NT2/D1 (cell line): ENCODE measurements around the gene WRNIP1.

Experiments used
- DNase-seq: peaks from one replicate; pipeline ENCODE4 v3.0.0-alpha.2; 2011; ENCODE audit warnings: low read depth, low spot score
- H3K27me3 ChIP-seq: 2 replicates; pipeline ENCODE4 v1.6.0; 2011; ENCODE audit warnings: mild to moderate bottlenecking; ENCODE audit not compliant: insufficient read length, insufficient read depth
- H3K36me3 ChIP-seq: 2 replicates; pipeline ENCODE4 v1.6.1; 2011; ENCODE audit warnings: mild to moderate bottlenecking, low read length, mixed read lengths; ENCODE audit not compliant: insufficient read depth, insufficient read length
- H3K4me1 ChIP-seq: 2 replicates; pipeline ENCODE4 v1.5.1; 2011; ENCODE audit not compliant: insufficient read depth, insufficient read length
- H3K4me3 ChIP-seq: 2 replicates; pipeline ENCODE4 v1.5.1; 2011; ENCODE audit warnings: low read depth; ENCODE audit not compliant: insufficient read length
- H3K9ac ChIP-seq: 2 replicates; pipeline ENCODE4 v1.6.0; 2011; ENCODE audit warnings: low read depth; ENCODE audit not compliant: insufficient read length
- H3K9me3 ChIP-seq: 2 replicates; pipeline ENCODE4 v1.5.1; 2011; ENCODE audit warnings: mild to moderate bottlenecking, low read length; ENCODE audit not compliant: insufficient read depth
- SUZ12 ChIP-seq: IDR thresholded peaks from 2 replicates; pipeline ENCODE4 v1.6.1; 2011; ENCODE audit not compliant: insufficient read length, insufficient read depth; ENCODE audit errors: extremely low read depth
- YY1 ChIP-seq: IDR thresholded peaks from 2 replicates; pipeline ENCODE4 v1.6.1; 2011; ENCODE audit not compliant: insufficient read length, insufficient read depth
- ZNF274 ChIP-seq: IDR thresholded peaks from 2 replicates; pipeline ENCODE4 v1.6.1; 2011; ENCODE audit warnings: mild to moderate bottlenecking, low read depth, low read length

The WRNIP1 gene

DNA sequence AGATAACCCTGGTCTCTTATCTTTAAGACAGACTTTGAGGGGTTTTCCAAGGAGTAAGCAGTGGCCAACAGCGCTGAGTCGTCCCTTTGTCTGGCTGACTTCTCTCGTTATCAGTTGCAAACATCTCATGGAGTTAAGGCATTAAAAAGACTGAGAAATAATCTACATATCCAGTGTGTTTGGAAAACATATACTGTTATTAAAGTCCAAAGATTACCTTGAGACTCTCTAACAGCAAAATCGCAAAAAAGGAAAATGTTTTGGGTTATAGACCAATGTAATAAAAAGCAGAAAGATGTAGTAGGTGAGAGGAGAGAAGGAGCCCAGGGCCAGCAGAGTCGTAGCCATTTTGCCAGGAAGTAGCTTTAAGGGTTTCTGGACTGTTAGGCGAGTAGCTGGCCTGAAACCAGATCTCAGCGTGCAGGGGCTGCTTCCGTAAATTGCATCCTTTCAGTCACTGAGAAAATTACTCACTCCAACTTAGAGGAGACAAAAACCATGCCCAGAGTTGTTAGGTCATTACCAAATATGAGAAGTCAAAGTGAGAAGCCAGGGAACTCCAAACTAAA is 39.1 kb upstream of the WRNIP1 start:
- Histone ChIP-seq H3K9me3 (peaks cover 6% of the 10 kb centered on the region; the same call in 1 of the 2 replicates), H3K4me1 (peaks cover 2% of the 10 kb centered on the region), H3K9ac (no peak overlapping the region), H3K27me3 (no peaks in the 10 kb centered on the region), H3K36me3 (no peaks in the 10 kb centered on the region), H3K4me3 (no peak overlapping the region)
- TF ChIP-seq ZNF274 (no peak), SUZ12 (no peak), YY1 (no peak)
- DNase-seq, result no peak

DNA sequence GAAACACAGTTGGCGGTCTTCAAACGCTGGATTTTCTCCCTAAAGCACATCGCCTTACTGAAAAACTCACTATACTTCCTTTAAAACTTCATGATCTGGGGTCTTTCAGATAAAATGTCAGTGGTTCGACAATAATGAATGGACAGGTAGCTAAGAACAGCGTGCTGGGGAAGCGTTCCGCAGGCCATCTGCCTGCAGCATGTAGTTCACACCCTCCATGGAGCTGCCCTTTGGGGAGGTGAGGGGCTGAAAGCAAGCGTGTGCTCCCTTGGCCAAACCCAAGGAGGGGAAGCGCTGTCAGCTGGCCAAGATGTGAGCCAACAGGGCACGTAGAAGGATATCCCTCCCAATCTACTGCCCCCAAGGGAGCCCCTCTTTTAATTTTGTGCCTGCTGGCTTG is 35.3 kb upstream of the WRNIP1 start:
- Histone ChIP-seq H3K9me3 (no peaks in the 10 kb centered on the region), H3K9ac (no peak overlapping the region), H3K4me1 (peaks cover 3% of the 10 kb centered on the region), H3K36me3 (no peaks in the 10 kb centered on the region), H3K27me3 (no peaks in the 10 kb centered on the region), H3K4me3 (no peak overlapping the region)
- no peak for DNase-seq
- TF ChIP-seq SUZ12 (no peak), ZNF274 (no peak), YY1 (no peak)

DNA sequence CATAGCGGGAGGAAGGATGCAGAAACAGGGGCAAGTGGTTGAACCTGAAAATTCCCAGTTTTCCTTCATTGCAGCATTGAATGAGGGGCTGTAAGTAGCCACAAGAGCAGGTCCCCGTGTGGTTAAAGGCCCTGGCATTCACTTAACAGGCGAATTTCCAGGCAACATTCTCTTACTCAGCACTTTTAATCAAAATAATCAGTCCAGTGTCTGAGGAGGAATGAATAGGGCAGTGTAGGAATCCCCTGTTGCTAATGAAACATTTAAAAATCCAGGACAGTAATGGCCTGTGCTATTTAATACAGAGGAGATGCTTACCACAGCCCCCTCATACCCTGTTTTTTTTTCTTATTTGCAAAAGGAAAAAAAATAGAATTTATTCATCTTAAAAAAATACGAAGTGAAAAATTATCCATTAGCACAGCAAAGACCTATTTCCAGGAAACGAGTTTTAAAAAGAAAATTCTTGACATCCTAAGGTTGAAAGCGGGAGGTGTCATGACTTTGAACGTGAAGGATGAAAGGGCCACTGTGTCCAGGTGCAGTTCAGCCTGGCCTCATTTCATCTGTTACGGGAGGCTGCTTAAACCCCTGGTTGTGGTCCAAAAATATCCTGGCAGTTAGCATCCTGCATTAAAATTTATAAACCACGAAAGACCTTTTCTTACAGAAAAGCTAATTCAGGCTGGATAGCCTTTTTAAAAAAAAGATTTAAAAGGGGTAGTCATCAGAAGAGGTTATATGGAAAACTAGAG is 34.7 kb upstream of the WRNIP1 start:
- H3K27me3 ChIP-seq, result no peaks in the 10 kb centered on the region
- no peaks in the 10 kb centered on the region for H3K36me3 ChIP-seq
- DNase-seq, result no peak
- no peak overlapping the region for H3K4me3 ChIP-seq
- H3K4me1 ChIP-seq, result peaks cover 3% of the 10 kb centered on the region
- TF ChIP-seq SUZ12 (no peak), ZNF274 (no peak), YY1 (no peak)
- H3K9ac ChIP-seq, result no peak overlapping the region
- H3K9me3 ChIP-seq, result no peaks in the 10 kb centered on the region

DNA sequence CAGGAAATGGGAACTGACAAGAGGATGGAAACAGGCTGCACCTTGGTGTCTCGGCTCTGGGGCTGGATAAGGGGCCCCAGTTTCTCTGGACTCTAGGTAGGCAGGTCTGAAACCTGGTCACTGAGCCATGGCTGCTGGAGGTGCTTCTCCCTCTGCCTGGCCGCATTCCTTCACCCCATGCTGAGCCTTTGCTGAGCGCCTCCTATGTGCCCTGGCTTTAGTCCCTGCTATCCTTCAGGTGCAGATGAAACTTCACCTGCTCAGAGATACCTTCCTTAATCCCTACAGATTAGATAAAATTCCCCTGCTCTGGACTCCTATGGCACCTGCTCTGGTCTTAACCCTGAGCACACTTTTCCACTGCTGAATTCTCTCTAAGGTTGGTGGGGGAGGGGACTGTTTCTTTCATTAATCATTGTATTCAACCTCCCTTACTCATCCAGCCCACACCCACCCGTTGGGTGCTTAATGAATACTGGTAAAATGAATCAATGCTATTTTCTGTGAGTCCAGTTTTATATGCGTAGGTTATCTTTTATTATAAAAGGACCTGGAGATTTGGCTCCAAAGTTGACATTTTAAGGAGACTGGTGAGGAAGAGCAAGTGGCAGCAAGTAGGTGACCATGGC is 33.8 kb upstream of the WRNIP1 start:
- no peak for DNase-seq
- H3K27me3 ChIP-seq, result no peaks in the 10 kb centered on the region
- no peaks in the 10 kb centered on the region for H3K9me3 ChIP-seq
- H3K4me3 ChIP-seq, result no peak overlapping the region
- TF ChIP-seq YY1 (no peak), SUZ12 (no peak), ZNF274 (no peak)
- no peaks in the 10 kb centered on the region for H3K36me3 ChIP-seq
- no peak overlapping the region for H3K9ac ChIP-seq
- H3K4me1 ChIP-seq, result peaks cover 3% of the 10 kb centered on the region

DNA sequence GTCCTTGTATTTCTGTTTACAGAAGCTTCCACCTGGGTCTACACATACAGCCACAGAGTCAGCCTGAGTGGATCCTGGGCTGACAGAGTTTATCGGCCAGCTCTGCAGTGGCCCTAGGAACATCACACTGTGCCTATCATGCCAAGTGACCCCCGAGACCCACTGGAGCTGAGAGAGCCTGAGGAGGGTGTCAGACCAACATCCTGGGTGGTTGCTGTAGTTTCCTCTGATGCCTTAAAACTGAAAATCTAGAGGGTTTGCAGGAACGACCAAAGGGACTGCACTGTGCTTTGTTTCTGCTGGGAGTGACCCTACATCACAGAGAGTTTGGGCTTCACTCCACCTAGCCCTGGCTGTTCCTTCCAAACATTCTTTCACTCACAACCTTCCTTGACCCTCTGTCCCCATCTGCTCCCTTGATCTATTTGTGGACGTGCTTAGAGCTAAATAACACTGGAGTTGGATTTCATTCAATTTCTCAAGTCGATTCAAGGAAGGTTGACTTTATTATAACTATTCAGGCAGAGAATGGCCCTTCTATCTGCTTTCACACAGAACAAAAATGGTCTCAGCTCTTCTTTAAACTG is 32.6 kb upstream of the WRNIP1 start:
- Histone ChIP-seq H3K4me1 (peaks cover 3% of the 10 kb centered on the region), H3K9ac (no peak overlapping the region), H3K36me3 (no peaks in the 10 kb centered on the region), H3K9me3 (no peaks in the 10 kb centered on the region), H3K4me3 (no peak overlapping the region), H3K27me3 (no peaks in the 10 kb centered on the region)
- TF ChIP-seq SUZ12, result no peak
- TF ChIP-seq YY1, result no peak
- no peak for TF ChIP-seq ZNF274
- DNase-seq, result no peak

DNA sequence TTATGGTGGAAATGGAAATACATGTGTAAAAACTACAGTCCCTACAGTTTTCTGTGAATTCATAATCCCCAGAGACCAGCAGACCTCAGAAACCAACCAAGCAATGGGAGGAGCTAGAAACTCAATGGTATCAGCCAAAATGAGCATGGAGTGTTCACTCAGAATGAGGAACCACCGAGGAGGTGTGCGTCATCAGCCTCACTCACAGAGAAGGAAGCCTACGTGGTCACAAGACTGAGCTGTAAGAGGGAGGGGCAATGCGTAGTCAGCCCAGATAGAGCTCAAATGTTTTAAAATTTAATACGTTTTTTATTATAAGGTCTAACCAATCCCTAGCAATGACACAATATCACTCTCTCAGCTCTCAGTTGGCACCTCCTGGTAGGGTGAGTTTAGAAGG is 31.9 kb upstream of the WRNIP1 start:
- Histone ChIP-seq H3K9me3 (no peaks in the 10 kb centered on the region), H3K9ac (no peak overlapping the region), H3K4me1 (peaks cover 3% of the 10 kb centered on the region), H3K27me3 (no peaks in the 10 kb centered on the region), H3K36me3 (no peaks in the 10 kb centered on the region), H3K4me3 (no peak overlapping the region)
- TF ChIP-seq ZNF274 (no peak), SUZ12 (no peak), YY1 (no peak)
- no peak for DNase-seq

DNA sequence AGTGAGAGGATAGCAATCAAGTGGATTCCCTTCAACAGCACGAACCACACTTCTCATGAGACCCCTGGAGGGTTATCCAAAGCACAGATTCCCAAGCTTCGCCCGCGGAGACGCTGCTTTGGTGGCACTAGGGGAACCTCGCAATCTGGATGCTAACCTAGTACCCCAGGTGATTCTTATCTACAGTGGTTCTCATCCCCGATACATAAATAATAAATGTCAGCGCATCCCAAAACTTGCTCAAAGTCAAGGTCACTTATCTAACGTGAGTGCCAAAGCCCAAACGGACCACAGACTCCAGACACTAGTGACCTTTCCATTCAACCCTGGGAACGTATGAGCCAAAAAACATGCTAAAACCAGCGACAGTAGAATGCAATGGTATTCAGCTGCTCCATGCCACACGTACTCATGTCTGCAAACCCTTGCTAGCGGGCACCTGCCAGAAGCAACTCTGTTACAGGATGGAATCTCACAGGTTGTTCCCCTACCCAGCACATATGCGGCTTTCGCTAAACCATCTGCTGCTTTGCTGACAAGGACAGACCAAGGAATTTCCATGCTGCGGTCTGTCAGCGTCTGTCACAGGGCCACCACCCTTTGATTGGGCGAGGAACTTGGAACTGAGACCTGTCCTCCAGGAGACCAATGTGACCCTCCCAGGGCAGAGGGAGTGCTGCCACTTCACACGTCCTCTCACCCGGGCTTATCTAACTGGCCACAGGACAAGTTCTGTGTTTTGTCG is 31.3 kb upstream of the WRNIP1 start:
- H3K4me3 ChIP-seq, result no peak overlapping the region
- H3K9me3 ChIP-seq, result no peaks in the 10 kb centered on the region
- no peaks in the 10 kb centered on the region for H3K36me3 ChIP-seq
- H3K27me3 ChIP-seq, result no peaks in the 10 kb centered on the region
- DNase-seq, result no peak
- H3K9ac ChIP-seq, result no peak overlapping the region
- TF ChIP-seq ZNF274, result no peak
- no peak for TF ChIP-seq YY1
- no peak for TF ChIP-seq SUZ12
- H3K4me1 ChIP-seq, result peaks cover 2% of the 10 kb centered on the region
